Measurements from ENCODE around the gene UBA5.
A peak's percentile ranks its signal among the peaks of the same experiment; 100 is the strongest.

GRCh38 chr3:132641837-132642538, 18.1 kb upstream of the UBA5 start:
- TF ChIP-seq, protein P1, sequence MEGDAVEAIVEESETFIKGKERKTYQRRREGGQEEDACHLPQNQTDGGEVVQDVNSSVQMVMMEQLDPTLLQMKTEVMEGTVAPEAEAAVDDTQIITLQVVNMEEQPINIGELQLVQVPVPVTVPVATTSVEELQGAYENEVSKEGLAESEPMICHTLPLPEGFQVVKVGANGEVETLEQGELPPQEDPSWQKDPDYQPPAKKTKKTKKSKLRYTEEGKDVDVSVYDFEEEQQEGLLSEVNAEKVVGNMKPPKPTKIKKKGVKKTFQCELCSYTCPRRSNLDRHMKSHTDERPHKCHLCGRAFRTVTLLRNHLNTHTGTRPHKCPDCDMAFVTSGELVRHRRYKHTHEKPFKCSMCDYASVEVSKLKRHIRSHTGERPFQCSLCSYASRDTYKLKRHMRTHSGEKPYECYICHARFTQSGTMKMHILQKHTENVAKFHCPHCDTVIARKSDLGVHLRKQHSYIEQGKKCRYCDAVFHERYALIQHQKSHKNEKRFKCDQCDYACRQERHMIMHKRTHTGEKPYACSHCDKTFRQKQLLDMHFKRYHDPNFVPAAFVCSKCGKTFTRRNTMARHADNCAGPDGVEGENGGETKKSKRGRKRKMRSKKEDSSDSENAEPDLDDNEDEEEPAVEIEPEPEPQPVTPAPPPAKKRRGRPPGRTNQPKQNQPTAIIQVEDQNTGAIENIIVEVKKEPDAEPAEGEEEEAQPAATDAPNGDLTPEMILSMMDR (IDR thresholded peaks at IDR 0.05): peak; percentile 33 to 83 (median 72)
- no peak for TF ChIP-seq POLR2A (IDR thresholded peaks at IDR 0.05)

Measured in Peyer's patch (tissue), 4 donors.